ENCODE data around the gene VILL.

The VILL gene

DNA sequence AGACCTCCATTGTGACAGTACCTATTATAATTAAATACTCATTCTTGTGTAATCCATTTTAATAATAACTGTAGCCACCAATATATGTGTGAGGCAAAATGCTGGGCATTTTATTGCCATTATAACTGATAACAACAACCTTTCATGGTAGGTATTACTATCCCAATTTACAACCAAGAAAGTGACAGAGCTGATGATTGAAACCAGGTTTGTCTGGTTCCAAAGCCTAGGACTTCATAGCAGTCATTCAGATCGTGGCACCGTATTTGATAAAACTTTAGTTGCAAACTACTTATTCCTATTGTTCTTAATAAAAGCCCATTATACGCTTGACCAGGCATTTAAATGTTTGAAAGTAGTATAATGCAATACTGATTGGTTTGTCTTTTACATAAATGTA is 26.4 kb upstream of the VILL start:
- no peak overlapping the region for H3K27ac ChIP-seq
- no peak for TF ChIP-seq ZFX (IDR thresholded peaks at IDR 0.05)
- TF ChIP-seq CTCF (conservative IDR thresholded peaks at IDR 0.05): no peak

GRCh38 chr3:37964716-37965115 is 25.9 kb upstream of the VILL start:
- H3K27ac ChIP-seq: no peak overlapping the region

GRCh38 chr3:37967260-37967881 is 23.2 kb upstream of the VILL start:
- TF ChIP-seq ZFX (IDR thresholded peaks at IDR 0.05) (no peak), CTCF (conservative IDR thresholded peaks at IDR 0.05) (peak; percentile 81)
- no peak overlapping the region for H3K27ac ChIP-seq

More at GRCh38 chr3:37964716-37965115, 25.9 kb upstream of the VILL start:
- TF ChIP-seq ZFX (IDR thresholded peaks at IDR 0.05) (no peak), CTCF (conservative IDR thresholded peaks at IDR 0.05) (no peak)

DNA sequence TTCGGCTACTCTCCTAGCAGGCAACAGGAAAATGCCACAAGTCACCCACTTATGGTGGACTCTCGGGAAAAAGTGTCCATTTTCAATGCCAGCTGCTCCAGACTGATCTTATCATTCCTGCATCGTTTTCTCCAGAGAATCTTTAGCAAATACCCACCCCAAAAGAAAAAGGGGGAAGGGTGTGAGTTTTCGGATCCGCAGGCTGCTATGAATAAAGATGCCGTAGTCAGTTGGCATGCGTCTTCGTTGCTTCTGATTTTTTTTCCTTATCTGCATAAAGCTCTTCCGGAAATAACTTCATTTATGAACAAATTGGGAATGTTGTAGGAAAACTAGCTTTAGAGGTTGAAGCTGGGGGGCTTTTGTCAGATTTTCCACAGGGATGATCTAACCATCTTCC is 22.4 kb upstream of the VILL start:
- TF ChIP-seq CTCF (conservative IDR thresholded peaks at IDR 0.05): no peak
- H3K27ac ChIP-seq: no peak overlapping the region

GRCh38 chr3:37968813-37969595 is 21.6 kb upstream of the VILL start:
- H3K27ac ChIP-seq: no peak overlapping the region
- TF ChIP-seq ZFX (IDR thresholded peaks at IDR 0.05) (no peak), CTCF (conservative IDR thresholded peaks at IDR 0.05) (no peak)

GRCh38 chr3:37969596-37970100 is 20.9 kb upstream of the VILL start:
- H3K27ac ChIP-seq: no peak overlapping the region
- TF ChIP-seq CTCF (conservative IDR thresholded peaks at IDR 0.05) (no peak), ZFX (IDR thresholded peaks at IDR 0.05) (no peak)

DNA sequence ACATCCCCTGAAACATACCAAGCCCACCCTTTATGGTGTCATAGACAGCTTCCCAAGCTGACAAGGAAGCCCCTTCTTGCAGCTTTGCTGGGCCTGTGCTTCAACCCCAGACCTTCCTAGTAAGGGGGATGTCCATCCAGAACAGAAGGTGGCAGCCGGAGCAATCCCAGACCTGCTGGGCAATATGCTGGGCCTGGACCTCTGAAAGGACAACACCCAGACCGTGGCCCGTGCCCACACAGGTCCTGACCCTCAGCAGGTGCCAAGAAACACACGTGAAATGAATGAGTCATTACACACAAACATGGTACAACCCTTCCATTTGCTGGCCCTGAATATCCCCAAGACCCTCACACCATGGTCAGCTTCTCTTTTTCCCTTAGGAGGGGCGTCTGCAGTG is 19.8 kb upstream of the VILL start:
- TF ChIP-seq ZFX (IDR thresholded peaks at IDR 0.05): no peak
- no peak overlapping the region for H3K27ac ChIP-seq
